IMR-90 (cell line): ENCODE results near the gene KAZN. TPM values are rescaled to one million over a fixed set of nuclear protein-coding genes. Genes with fewer than 3 reads are reported as not detected.

Experiments
- ATAC-seq: fragments of 200-7000 bp; cut with Tn5 transposase; 2 replicates; pipeline ENCODE4 v1.9.1; 2020; ENCODE audit warnings: low read depth, mild to moderate bottlenecking, moderate library complexity
- BruUV-seq: library from RNA; stranded (reverse); fragments of 400-500 nt; replicated peaks from 2 replicates; lab custom pipeline; 2021; lab: Mats Ljungman, UMichigan
- CTCF ChIA-PET: fragments of 300-600 bp; formaldehyde crosslinking; extraction: SDS; loops from one replicate; lab custom pipeline; 2021; ENCODE audit warnings: antibody characterized with exemption; lab: Yijun Ruan, JAX
- POLR2A ChIA-PET: fragments of 300-600 bp; sonication (Branson Sonifier 250); formaldehyde crosslinking; loops from one replicate; lab custom pipeline; 2022; ENCODE audit warnings: antibody characterized with exemption; ENCODE audit not compliant: unreplicated experiment; lab: Charles Lee
- DNase-seq: peaks from one replicate; pipeline ENCODE4 v3.0.0; 2013
- H2AFZ ChIP-seq: replicated peaks from 2 replicates; pipeline ENCODE3; 2013; ENCODE audit warnings: low read length, mild to moderate bottlenecking; ENCODE audit not compliant: poor library complexity
- H2AK5ac ChIP-seq: 2 replicates; pipeline ENCODE4 v1.6.1; 2013; ENCODE audit warnings: low read depth, low read length, inconsistent platforms
- H2AK9ac ChIP-seq: replicated peaks from 2 replicates; pipeline ENCODE3; 2013; ENCODE audit warnings: mild to moderate bottlenecking, low read depth, low read length, moderate library complexity; ENCODE audit not compliant: poor library complexity
- H2BK120ac ChIP-seq: 2 replicates; pipeline ENCODE4 v1.6.1; 2013; ENCODE audit warnings: low read depth, low read length, inconsistent platforms
- H2BK15ac ChIP-seq: 3 replicates; pipeline ENCODE4 v1.6.1; 2013; ENCODE audit warnings: low read depth, low read length, inconsistent platforms
- H2BK20ac ChIP-seq: 2 replicates; pipeline ENCODE4 v1.6.1; 2013; ENCODE audit warnings: low read depth, mild to moderate bottlenecking, inconsistent platforms, low read length, moderate library complexity
- H2BK5ac ChIP-seq: 2 replicates; pipeline ENCODE4 v1.6.1; 2013; ENCODE audit warnings: mild to moderate bottlenecking, low read depth, low read length, inconsistent platforms; ENCODE audit not compliant: poor library complexity, severe bottlenecking
- H3K14ac ChIP-seq: replicated peaks from 2 replicates; pipeline ENCODE4 v1.6.1; 2013; ENCODE audit warnings: low read depth, low read length, inconsistent platforms
- H3K18ac ChIP-seq: 2 replicates; pipeline ENCODE4 v1.6.1; 2013; ENCODE audit warnings: low read depth, low read length, control low read depth
- H3K23ac ChIP-seq: 2 replicates; pipeline ENCODE4 v1.6.1; 2013; ENCODE audit warnings: low read depth, low read length, inconsistent platforms
- H3K27ac ChIP-seq: 2 replicates; pipeline ENCODE4 v1.5.1; 2013; ENCODE audit warnings: mild to moderate bottlenecking, control low read depth, low read length; ENCODE audit not compliant: insufficient read depth
- H3K27me3 ChIP-seq: 2 replicates; pipeline ENCODE4 v1.6.1; 2013; ENCODE audit warnings: low read length; ENCODE audit not compliant: control insufficient read depth, insufficient read depth
- H3K36me3 ChIP-seq: 2 replicates; pipeline ENCODE4 v1.6.1; 2013; ENCODE audit warnings: low read length, mixed read lengths; ENCODE audit not compliant: control insufficient read depth, insufficient read depth
- H3K4ac ChIP-seq: 2 replicates; pipeline ENCODE4 v1.6.1; 2013; ENCODE audit warnings: low read depth, low read length, inconsistent platforms
- H3K4me1 ChIP-seq: 2 replicates; pipeline ENCODE4 v1.6.1; 2013; ENCODE audit warnings: low read length, mixed read lengths; ENCODE audit not compliant: control insufficient read depth, insufficient read depth
- H3K4me2 ChIP-seq: 2 replicates; pipeline ENCODE4 v1.6.1; 2013; ENCODE audit warnings: low read depth, mild to moderate bottlenecking, control low read depth, low read length, moderate library complexity
- H3K4me3 ChIP-seq: 2 replicates; pipeline ENCODE4 v1.5.1; 2013; ENCODE audit warnings: low read depth, mild to moderate bottlenecking, control low read depth, low read length, moderate library complexity; ENCODE audit not compliant: insufficient read depth
- H3K56ac ChIP-seq: 2 replicates; pipeline ENCODE4 v1.6.1; 2013; ENCODE audit warnings: low read length, inconsistent platforms; ENCODE audit not compliant: insufficient read depth; ENCODE audit errors: extremely low read depth
- H3K79me1 ChIP-seq, 2 experiments: 2 replicates each; pipeline ENCODE4 v1.6.1; 2013; ENCODE audit warnings: low read length in 2 of 2, inconsistent platforms in 1 of 2, low read depth in 1 of 2
- H3K9ac ChIP-seq: 2 replicates; pipeline ENCODE4 v1.6.1; 2013; ENCODE audit warnings: low read depth, low read length, control low read depth
- H3K9me1 ChIP-seq: 2 replicates; pipeline ENCODE4 v1.6.1; 2013; ENCODE audit warnings: low read length, inconsistent platforms; ENCODE audit not compliant: insufficient read depth
- H3K9me3 ChIP-seq: 2 replicates; pipeline ENCODE4 v1.6.1; 2013; ENCODE audit warnings: low read length; ENCODE audit not compliant: control insufficient read depth, insufficient read depth
- H4K20me1 ChIP-seq: 2 replicates; pipeline ENCODE4 v1.6.1; 2013; ENCODE audit warnings: low read length, inconsistent platforms; ENCODE audit not compliant: insufficient read depth
- H4K5ac ChIP-seq: 2 replicates; pipeline ENCODE4 v1.6.1; 2013; ENCODE audit warnings: mild to moderate bottlenecking, low read depth, low read length, control low read depth
- H4K8ac ChIP-seq, 2 experiments: 2 replicates each; pipeline ENCODE4 v1.6.1; 2013; ENCODE audit warnings: low read depth in 2 of 2, low read length in 2 of 2, control low read depth in 1 of 2, inconsistent platforms in 1 of 2
- H4K91ac ChIP-seq: 2 replicates; pipeline ENCODE4 v1.6.1; 2013; ENCODE audit warnings: low read depth, low read length, inconsistent platforms; ENCODE audit not compliant: insufficient read depth
- CEBPB ChIP-seq: IDR thresholded peaks from 2 replicates; pipeline ENCODE4 v1.6.1; 2012; ENCODE audit warnings: low read depth, low read length, improper control_type of control experiment
- CHD1 ChIP-seq: IDR thresholded peaks from 2 replicates; pipeline ENCODE4 v1.6.1; 2012; ENCODE audit warnings: low read depth, low read length, improper control_type of control experiment
- FOS ChIP-seq: fragments of 150-350 bp; IDR thresholded peaks from 2 replicates; pipeline ENCODE4 v1.6.1; 2016; ENCODE audit warnings: low read depth, low read length
- MAFK ChIP-seq: IDR thresholded peaks from 2 replicates; pipeline ENCODE4 v1.6.1; 2012; ENCODE audit warnings: low read depth, low read length, improper control_type of control experiment
- MAZ ChIP-seq: IDR thresholded peaks from 2 replicates; pipeline ENCODE4 v1.6.1; 2012; ENCODE audit warnings: low read depth, mild to moderate bottlenecking, low read length, improper control_type of control experiment, moderate library complexity, borderline replicate concordance
- MXI1 ChIP-seq: IDR thresholded peaks from 2 replicates; pipeline ENCODE4 v1.6.1; 2012; ENCODE audit warnings: low read depth, mild to moderate bottlenecking, low read length, moderate library complexity, borderline replicate concordance
- POLR2A ChIP-seq: IDR thresholded peaks from 2 replicates; pipeline ENCODE4 v1.6.1; 2012; ENCODE audit warnings: mild to moderate bottlenecking, low read depth, low read length
- WGBS, 2 experiments: methylation state at CpG; one replicate each; pipeline versions ENCODE4 v1.1.5 to v1.1.7; 2013; ENCODE audit warnings: missing lambda C conversion rate in 2 of 2; ENCODE audit not compliant: insufficient read length in 1 of 2; ENCODE audit errors: extremely low coverage in 2 of 2; 5-methylcytosine and 5-hydroxymethylcytosine counted together
- dilution Hi-C: fragments of 300-500 bp; cut with HindIII; formaldehyde crosslinking; loops from one replicate; pipeline ENCODE4 v1.14.3; 2018; ENCODE audit warnings: low sequenced_read_pairs; ENCODE audit not compliant: unreplicated experiment
- in situ Hi-C: fragments of 300-500 bp; cut with MboI; formaldehyde crosslinking; loops from 3 replicates; pipeline ENCODE4 v1.14.3; 2019; ENCODE audit warnings: low sequenced_read_pairs, inconsistent platforms, mixed read lengths
- intact Hi-C: fragments of 100-400 bp; cut with micrococcal nuclease; formaldehyde crosslinking; loops from 2 replicates; pipeline ENCODE4 v1.10.0; 2022
- polyA plus RNA-seq, 3 experiments: library from polyadenylated mRNA; depleted of rRNA; stranded (reverse); fragments of >200 nt; gene quantifications; 2 replicates each; pipeline ENCODE4 v1.2.3, GENCODE V29; 2012; ENCODE audit warnings: low replicate concordance in 1 of 3
- total RNA-seq: library from RNA; depleted of rRNA; stranded (reverse); fragments of >200 nt; gene quantifications from 2 replicates; pipeline ENCODE4 v1.2.3, GENCODE V29; 2012

Gene KAZN
- total and polyA plus RNA-seq, 2 of the 4 experiments (the other 2 are of a cell fraction) = 5.2 to 10.5 TPM

- no CpG with 5 or more reads among the region's 2 CpGs for WGBS, 2 experiments
- Histone ChIP-seq H3K4me3 (no peak overlapping the region), H3K27ac (peak overlapping the region; percentile 85; the same call in 1 of the 2 replicates), H2AK9ac (no peak overlapping the region), H2BK120ac (peak overlapping the region; percentile 94), H4K20me1 (peaks cover 3% of the 10 kb centered on the region; the same call in 1 of the 2 replicates), H2AFZ (no peak overlapping the region), H3K23ac (peak overlapping the region; percentile 89), H2BK5ac (peak overlapping the region; percentile 84), H3K4ac (peak overlapping the region; percentile 96), H3K9ac (no peak overlapping the region), H3K36me3 (no peaks in the 10 kb centered on the region), H3K18ac (peak overlapping the region; percentile 78), H3K4me1 (peaks cover 10% of the 10 kb centered on the region), H3K9me1 (peaks cover 4% of the 10 kb centered on the region; the same call in 1 of the 2 replicates), H2BK15ac (peak overlapping the region; percentile 77; the same call in 2 of the 3 replicates), H4K8ac (peak overlapping the region; percentile 56 to 85; a peak in 2 of 4 replicates), H3K56ac (peak overlapping the region; percentile 93; the same call in 1 of the 2 replicates), H2AK5ac (peak overlapping the region; percentile 76; the same call in 1 of the 2 replicates), H4K91ac (peak overlapping the region; percentile 87), H4K5ac (peak overlapping the region; percentile 40; the same call in 1 of the 2 replicates), H3K27me3 (no peaks in the 10 kb centered on the region), H2BK20ac (peak overlapping the region; percentile 94), H3K79me1 (no peaks in the 10 kb centered on the region), H3K4me2 (peak overlapping the region; percentile 73), H3K9me3 (peaks cover 8% of the 10 kb centered on the region; the same call in 1 of the 2 replicates), H3K14ac (peak overlapping the region; percentile 88)
- dilution Hi-C loops (no loop called here), in situ Hi-C loops (no loop called here), intact Hi-C loops (no loop called here)
- ChIA-PET POLR2A (no interaction called here), CTCF (interaction anchor here (0.6 to 1.7 kb wide), 2 partner anchors 51 to 185 kb away, joined by 3 to 6 read pairs; no protein-coding TSS in a partner anchor)
- DNase-seq (peak; percentile 77), ATAC-seq (peak; percentile 83)
- BruUV-seq = no TSS peak
- peak; percentile 84; the same call in 1 of the 2 replicates for TF ChIP-seq MAZ
- no peak for TF ChIP-seq CHD1
- no peak for TF ChIP-seq MXI1
- no peak for TF ChIP-seq POLR2A
- 0 out of 2 replicates have a peak, but pooled peaks have one; percentile 5 for TF ChIP-seq FOS
- no peak for TF ChIP-seq MAFK
- peak; percentile 84 for TF ChIP-seq CEBPB
Observed at GRCh38 chr1:14842891-14843290, 244.4 kb downstream of the KAZN start.
